Frontal cortex (tissue), 4 donors: ENCODE data around the gene CNOT4. TPM values are rescaled to one million over a fixed set of nuclear protein-coding genes. Genes with fewer than 3 reads are reported as not detected.
"Not testable (repeated sequence)": the region's sequence is repeated elsewhere in the genome, so short reads cannot be mapped to it uniquely, and the experiment has no call there.

Experiments used
- DNase-seq, 2 donors: peaks; one replicate each; pipeline ENCODE4 v3.0.0; 2012; ENCODE audit warnings: low spot score in 2 of 2
- FAIRE-seq: peaks from 2 replicates; lab custom pipeline; 2012; peaks lifted over from hg19 to GRCh38; lab: Jason Lieb, UNC
- total RNA-seq: library from RNA; depleted of rRNA; stranded (reverse); fragments of >200 nt; gene quantifications from one replicate; pipeline ENCODE4 v1.2.3, GENCODE V29; 2014
- donor health status: control.
- donor health status: control.
- donor health status: control.

The CNOT4 gene
- total RNA-seq, 1 donor from 2014 or later: 21.6 TPM

DNA sequence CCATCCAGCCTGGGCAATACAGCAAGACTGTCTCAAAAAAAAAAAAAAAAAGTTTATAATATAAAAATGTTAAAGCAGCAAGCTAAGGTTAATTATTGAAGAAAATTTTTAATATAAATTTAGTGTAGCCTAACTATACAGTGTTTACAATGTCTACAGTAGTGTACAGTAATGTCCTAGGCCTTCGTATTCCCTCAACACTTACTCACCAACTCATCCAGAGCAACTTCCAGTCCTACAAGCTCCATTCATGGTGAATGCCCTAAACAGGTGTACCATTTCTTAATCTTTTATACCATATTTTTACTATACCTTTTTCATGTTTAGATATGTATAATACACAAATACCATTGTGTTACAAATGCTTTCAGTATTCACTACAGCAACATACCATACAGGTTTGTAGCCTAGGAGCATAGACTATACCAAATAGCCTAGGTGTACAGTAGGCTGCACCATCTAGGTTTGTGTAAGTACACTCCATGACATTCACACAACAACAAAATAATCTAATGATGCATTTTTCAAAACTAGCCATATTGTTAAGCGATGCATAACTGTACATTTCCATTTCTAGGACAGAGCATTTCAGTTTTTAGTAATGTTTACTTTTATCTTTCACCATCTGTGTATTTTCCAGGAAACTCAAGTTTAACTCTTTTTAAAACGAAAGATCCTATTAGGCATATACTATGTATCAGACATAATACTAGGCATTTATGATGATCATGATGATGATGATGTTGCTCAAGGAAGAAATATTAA is 43.3 kb downstream of the CNOT4 start:
- DNase-seq (no peak), FAIRE-seq (no peak)

DNA sequence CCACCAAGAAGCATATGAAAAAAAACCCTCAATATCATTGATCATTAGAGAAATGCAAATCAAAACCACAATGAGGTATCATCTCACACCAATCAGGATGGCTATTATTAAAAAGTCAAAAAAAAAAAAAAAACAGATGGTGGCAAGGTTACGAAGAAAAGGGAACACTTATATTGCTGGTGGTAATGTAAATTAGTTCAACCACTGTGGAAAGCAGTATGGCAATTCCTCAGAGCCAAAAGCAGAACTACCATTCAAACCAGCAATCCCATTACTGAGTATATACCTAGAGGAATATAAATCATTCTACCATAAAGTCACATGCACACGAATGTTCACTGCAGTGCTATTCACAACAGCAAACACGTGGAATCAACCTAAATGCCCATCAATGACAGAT is 46.0 kb downstream of the CNOT4 start:
- no peak for FAIRE-seq

DNA sequence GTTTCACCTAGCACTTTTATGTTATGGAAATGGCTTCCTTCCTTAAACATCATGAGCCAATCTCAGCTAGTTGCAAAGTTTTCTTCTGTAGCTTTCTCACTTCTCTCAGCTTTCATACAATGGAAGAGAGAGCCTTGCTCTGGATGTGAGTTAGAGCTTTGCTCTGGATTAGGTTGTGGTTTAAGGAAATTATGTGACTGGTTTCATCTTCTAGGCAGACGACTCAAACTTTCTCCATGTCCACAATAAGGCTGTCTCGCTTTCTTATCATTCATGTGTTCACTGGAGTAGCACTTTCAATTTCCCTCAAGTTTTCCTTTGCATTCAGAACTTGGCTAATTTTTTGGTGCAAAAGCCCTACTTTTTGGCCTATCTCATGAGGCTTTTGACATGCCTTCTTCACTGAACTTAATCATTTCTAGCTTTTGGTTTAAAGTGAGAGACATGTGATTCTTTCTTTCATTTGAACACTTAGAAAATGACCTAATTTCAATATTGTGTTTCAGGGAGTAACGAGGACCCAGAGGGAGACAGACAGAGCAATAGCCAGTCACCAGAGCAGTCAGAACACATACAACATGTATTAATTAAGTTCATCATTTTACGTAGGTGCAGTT is 49.8 kb downstream of the CNOT4 start:
- no peak for FAIRE-seq

More for the DNA sequence above, 46.0 kb downstream of the CNOT4 start:
- no peak for DNase-seq

DNA sequence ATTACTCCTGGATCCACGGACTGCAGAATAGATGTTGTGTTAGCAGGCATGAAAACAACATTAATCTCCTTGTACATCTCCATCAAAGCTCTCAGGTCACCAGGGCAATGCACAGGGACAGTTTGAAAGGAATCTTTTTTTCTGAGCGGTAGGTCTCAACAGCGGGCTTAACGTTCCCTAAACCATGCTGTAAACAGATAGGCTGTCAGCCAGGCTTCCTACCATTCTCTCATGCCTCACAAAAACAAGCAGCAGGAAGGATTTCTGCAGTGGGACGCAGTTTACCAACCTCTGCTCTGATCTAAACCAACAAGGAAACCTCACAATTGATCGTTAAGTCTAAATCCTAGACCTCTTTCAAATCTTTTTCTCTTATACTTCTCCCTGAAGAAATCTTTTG is 50.8 kb downstream of the CNOT4 start:
- DNase-seq (no peak), FAIRE-seq (no peak)

More for the DNA sequence above, 49.8 kb downstream of the CNOT4 start:
- no peak for DNase-seq

DNA sequence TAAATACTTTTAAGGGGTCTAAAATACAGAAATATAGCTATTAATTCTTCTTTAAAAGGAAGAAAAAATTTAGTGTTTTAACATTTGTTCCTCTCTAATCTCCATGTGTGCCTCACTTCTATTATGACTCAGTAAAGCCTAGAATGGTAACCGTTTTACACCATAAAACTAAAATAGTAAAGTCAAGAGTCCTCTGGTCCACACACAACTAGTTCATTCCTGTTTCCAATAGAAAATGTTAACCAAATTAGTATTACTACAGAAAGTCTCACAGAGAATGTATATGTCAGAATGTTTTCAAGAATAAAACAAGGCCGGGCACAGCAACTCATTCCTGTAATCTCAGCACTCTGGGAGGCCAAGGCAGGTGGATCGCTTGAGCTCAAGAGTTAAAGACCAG is 55.8 kb downstream of the CNOT4 start:
- DNase-seq (no peak), FAIRE-seq (no peak)

DNA sequence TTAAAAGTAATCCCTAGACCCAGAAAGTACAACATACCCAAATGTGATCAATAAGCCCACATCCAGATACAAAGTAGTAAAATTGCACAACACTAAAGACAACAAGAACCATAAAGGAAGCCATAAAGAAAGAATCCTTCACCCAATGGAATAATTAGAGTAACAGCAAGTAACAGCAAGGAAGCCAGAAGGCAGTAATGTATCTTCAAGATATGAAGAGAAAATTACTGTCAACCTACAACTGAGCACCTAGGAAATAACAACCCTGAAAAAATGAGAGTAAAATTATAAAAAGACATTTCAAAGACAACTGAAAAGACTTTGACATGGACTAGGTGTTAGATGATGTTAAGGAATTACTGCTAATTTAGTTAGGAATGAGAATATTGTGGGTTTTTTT is 60.5 kb downstream of the CNOT4 start:
- DNase-seq: no peak
- no peak for FAIRE-seq

DNA sequence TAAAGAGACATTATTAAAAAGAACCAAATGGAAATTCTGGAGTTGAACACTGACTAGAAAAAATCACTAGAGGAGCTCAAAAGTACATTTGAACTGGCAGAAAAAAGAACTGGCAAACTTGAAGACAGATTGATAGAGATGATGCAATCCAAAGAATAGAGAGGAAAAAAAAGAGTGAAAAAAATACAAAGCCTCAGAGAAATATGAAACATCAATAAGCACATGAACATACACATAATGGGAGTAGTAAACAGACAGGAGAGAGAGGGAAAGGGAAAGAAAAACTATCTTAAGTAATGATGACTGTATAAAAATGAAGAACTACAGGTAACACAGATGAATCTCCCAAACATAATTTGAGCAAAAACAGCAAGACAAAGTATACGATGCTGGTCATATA is 61.1 kb downstream of the CNOT4 start:
- no peak for FAIRE-seq

DNA sequence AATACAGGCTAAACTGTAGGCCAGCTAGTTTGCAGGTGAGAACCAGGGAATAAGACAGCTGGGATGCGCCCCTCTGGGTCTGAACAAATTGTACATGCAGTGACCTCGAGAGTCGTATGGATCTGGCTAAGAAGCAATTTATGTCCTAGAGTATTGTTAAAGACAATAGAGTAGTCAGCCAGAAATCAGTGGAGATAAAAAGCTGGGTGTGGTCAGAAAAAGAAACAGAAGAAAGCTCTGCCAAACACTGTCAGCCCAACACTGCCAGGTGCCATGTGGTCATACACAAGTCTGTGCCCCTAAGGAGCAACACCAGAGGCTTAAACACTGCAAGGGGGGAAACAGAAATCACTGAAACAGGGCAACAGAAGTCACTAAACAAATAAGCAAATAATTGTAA is 62.2 kb downstream of the CNOT4 start:
- FAIRE-seq (no peak), DNase-seq (no peak)

More for the DNA sequence above, 61.1 kb downstream of the CNOT4 start:
- DNase-seq: no peak

DNA sequence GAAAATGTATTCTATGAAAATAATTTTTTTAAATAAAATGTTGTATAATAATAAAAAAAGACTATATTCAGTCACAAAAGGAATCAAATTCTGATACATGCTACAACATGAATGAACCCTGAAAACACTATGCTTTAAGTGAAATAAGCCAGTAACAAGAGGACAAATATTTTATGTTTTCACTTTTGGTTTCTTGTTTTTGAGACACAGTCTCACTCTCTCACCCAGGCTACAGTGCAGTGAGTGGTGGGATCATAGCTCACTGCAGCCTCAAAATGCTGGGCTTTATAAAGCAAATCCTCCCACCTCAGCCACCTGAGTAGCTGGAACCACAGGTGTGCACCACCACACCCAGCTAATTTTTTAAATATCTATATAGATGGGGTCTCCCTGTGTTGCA is 64.2 kb downstream of the CNOT4 start:
- peak; percentile 74 for FAIRE-seq
- no peak for DNase-seq

DNA sequence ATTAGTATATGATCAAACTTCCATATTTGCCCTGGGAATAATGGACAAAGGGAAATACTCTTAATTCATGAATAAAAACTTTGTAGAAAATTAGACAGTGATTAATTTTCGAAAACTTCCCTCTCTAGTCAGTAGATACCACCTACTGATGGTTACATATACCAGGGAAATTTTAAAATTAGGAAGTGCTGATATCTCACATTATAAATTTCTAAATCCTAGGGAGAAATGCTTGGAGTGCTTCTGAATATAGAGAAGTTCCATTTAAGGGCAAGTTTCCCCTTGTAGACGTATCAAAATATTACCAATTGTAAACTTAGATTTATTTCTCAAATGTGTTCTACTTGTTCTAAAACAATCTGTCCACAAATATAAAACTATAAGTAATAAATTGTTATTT is 64.6 kb downstream of the CNOT4 start:
- not testable (repeated sequence) for FAIRE-seq, DNase-seq

DNA sequence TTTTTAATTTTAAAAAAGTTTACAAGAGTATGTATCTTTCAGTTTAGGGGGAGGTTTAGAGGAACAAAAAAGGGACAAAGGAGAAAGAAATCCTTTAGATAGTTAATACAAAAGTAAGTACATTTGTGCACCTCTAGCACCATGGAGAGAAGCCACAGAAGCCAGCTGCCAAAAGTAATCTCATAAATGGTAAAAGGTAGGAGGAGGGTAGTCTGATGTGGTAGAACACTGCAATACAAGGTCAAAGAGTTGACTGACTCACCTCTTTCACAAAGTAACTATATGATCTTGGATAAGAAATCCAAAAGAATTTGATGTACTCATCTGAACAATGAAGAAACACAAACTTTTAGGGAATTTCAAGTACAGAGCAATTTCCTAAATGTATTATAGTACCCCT is 68.1 kb downstream of the CNOT4 start:
- FAIRE-seq: no peak
- no peak for DNase-seq

DNA sequence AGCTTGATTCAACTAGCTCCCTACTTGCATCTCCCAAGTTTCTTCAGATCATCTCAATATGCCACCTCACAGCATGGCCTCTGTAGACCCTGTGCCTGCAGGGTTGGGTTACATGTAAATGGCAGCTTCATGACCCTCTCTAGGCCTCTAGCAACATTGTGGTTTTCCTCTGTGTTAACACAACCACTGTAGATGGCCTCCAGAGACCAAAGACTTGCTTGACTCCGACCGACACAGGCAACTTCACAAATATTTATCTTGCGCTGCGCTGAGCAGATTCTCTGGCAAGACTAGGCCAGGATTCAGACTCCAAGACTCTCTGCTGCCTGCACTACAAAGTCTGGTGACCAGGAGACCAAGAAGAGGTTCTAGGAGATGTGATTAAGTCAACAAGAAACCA is 75.9 kb downstream of the CNOT4 start:
- FAIRE-seq (no peak), DNase-seq (no peak)

DNA sequence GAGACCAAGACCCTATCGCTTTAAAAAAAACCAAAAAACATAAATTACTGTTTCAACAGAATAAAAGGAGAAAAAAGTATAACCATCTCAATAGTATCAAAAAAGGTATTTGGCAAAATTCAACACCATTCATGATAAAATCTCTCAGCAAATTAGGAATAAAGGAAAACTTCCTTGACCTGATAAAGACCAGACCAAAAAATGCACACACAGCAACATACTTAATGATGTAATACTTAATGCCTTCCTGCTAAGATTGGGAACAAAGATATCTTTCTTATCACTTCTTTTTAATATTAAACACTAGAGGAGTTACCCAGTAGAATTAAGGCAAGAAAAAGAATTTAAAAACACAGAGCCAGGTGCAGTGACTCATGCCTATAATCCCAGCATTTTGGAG is 79.3 kb downstream of the CNOT4 start:
- DNase-seq: no peak
- no peak for FAIRE-seq

DNA sequence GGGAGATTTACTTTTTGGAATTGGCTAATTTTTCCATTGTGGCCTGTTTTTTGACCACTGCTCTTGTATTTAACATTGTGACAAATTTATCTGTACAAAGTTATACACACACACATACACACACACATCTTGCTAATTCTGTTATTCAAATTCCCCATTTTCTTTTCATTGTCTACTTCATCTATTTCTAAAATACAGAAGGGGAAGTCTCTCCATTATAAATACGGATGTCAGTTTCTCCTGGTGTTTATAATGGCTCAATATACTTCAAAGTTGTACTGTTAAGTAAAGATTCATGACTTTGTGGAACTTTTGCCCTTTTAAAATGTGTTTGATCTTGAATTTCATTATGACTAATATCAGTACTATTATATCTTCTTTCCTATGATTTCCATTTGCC is 81.0 kb downstream of the CNOT4 start:
- no peak for DNase-seq

DNA sequence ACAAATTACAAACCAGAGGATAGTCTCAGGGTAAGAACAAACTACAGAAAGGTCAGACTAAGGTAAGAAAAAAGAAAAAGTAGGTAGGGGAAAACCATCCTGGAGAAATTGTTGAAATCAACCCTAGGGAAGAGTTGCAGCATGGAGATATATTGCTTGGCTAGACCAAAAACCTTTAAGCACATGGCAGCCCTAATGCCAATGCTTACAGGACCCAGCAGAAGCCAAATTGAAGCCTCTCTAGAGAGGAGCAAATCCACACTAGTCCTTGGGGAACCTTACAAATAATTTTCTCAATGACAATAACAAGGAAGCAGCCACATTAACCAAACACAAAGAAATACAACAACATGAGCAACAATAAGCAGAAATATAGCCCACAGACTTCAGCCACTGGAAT is 81.9 kb downstream of the CNOT4 start:
- DNase-seq (no peak), FAIRE-seq (no peak)

More for the DNA sequence above, 81.0 kb downstream of the CNOT4 start:
- no peak for FAIRE-seq

DNA sequence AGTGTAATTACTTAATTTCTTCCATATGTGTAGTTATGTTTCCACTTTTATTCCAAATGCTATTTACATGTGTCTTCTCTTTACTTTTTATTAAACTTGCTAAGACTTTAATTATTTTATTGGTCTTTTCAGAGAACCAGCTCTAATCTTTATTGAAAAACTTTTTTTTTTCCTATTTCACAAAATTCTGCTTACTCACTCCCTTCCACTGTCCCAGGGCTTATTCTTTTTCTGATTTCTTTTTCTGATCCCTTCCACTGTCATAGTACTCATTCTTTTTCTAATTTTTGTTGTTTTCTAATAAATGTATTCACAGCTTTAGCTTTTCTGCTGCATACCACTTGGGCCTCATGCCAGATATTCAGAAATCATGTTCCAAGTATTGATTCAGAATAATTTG is 82.7 kb downstream of the CNOT4 start:
- FAIRE-seq (no peak), DNase-seq (no peak)

DNA sequence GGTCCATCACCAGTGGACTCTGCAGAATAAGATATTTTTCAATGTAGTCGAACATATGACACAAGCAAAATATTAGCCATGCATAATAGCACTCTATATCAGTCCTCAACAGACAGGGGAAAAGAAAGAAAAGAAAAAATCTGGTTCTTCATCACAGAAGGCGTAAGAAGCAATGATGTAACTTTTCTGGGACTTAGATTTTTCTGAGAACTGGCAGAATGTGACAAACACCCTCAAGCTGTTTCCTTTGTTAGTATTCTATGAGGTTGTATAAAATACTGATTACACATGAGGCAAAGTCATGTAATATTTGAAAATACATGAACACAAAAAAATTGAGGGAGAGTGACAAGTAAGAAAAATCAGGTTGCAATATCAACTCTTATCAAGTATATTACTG is 84.9 kb downstream of the CNOT4 start:
- DNase-seq: no peak

DNA sequence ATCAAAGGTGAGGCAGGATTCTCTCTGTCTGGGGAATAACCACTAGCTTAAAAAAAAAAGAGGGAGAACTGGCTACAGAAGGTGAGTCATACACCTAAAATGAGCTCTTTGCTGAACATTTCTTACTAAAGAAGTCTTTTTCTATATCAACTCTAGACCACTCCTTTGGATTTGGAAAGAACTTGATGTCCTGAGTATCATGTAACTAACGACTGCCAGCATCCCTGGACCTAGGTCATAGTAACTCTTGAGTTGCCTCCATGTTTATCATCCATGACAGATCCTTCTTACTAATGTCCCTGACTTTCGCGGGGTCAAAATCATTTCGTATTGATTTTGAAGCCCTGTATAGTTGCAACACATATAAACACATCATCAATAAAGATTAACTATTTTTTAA is 89.1 kb downstream of the CNOT4 start:
- FAIRE-seq: no peak
- DNase-seq: no peak

More for the DNA sequence above, 84.9 kb downstream of the CNOT4 start:
- no peak for FAIRE-seq

DNA sequence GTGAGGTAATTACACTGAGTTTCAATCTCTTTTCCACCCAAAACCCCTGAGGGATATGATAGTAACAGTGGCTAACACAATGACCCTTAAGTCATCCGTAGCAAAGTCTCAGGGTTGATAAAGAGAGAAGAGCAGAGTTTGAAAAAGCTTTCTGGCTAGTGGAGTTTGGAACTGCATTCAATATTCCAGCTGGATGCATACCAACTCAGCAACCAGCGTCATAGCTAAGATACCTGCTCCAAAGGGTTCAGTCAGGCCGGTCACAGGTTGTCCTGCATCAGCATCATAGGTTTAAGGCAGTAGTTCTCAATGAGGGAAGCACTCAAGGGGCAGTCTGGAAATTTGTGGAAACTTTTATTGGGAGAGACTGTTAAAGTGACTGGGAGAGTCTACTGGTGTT is 93.5 kb downstream of the CNOT4 start:
- FAIRE-seq: no peak
- no peak for DNase-seq

DNA sequence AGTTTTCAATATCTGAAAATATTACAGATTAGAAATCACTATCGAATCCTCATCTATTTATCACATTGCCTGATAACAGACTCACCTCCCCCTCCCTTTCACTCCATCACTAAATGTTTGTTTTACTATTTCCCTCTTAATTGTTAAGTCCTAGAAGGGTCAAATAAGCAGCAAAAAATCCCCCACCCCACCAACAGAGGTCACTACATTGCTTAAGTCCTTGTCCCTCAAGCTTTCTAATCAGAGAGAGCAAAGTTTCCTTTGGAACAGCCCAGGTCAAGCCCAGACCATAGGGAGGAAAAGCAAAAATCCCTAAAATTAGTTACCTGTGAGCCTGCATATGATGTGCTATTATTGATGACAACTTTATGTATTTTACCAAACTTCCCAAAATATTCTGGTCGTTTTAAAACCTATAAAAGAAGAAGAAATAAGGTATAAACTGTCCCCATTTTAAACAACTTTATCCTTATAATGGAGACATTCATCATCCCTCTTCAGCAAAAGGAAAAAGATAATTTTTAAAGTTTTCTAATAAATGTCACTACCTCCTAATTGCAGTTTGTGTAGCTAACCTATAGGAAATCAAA is 95.0 kb downstream of the CNOT4 start:
- FAIRE-seq (no peak), DNase-seq (no peak)

DNA sequence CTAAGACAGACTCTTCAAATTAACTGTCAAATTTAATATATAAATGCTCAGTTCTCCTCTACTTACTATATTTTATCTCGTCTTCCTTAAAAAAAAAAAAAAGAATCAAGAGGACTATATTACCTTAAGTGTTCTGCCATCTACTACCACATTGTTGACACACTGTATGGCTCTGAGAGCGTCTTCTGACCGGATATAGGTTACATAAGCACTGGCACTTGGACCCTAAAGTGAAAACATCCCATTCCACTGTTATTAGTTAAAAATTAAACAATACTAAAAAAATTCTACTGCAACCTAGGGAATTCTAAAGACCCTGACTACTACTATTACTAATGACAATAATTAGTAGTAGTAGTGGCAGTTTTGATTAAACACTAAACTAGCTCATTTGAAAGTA is 95.7 kb downstream of the CNOT4 start:
- DNase-seq (no peak), FAIRE-seq (no peak)
